ENCODE measurements around the gene SLC25A19.

Gene SLC25A19

GRCh38 chr17:75325827-75326225 is 36.6 kb upstream of the SLC25A19 start:
- no peak for TF ChIP-seq CTCF (conservative IDR thresholded peaks at IDR 0.05)
- H3K27ac ChIP-seq = no peak overlapping the region

GRCh38 chr17:75325348-75325747 is 36.1 kb upstream of the SLC25A19 start:
- H3K27ac ChIP-seq = no peak overlapping the region
- no peak for TF ChIP-seq CTCF (conservative IDR thresholded peaks at IDR 0.05)

- H3K27ac ChIP-seq = no peak overlapping the region
- TF ChIP-seq CTCF (conservative IDR thresholded peaks at IDR 0.05) = no peak
Measured at GRCh38 chr17:75321506-75321905, 32.3 kb upstream of the SLC25A19 start.

- H3K27ac ChIP-seq = no peak overlapping the region
- TF ChIP-seq CTCF (conservative IDR thresholded peaks at IDR 0.05) = no peak
Measured at GRCh38 chr17:75319904-75320691, 30.9 kb upstream of the SLC25A19 start.

- no peak overlapping the region for H3K27ac ChIP-seq
- no peak for TF ChIP-seq CTCF (conservative IDR thresholded peaks at IDR 0.05)
Measured at GRCh38 chr17:75318615-75319222, 29.5 kb upstream of the SLC25A19 start.

- H3K27ac ChIP-seq = no peak overlapping the region
- TF ChIP-seq CTCF (conservative IDR thresholded peaks at IDR 0.05) = no peak
Measured at GRCh38 chr17:75318211-75318610, 29.0 kb upstream of the SLC25A19 start.

GRCh38 chr17:75317671-75318070 is 28.4 kb upstream of the SLC25A19 start:
- no peak overlapping the region for H3K27ac ChIP-seq
- TF ChIP-seq CTCF (conservative IDR thresholded peaks at IDR 0.05) = no peak

Measured in VCaP (cell line).